SKM-1 treated with dmso at 0.1 percent for 144 hours (cell line): ENCODE results near the gene PLA2G4E.

Source experiments
- DNase-seq: peaks from one replicate; lab custom pipeline; 2025; ENCODE audit not compliant: unreplicated experiment; lab: John Stamatoyannopoulos, UW

PLA2G4E gene

DNA sequence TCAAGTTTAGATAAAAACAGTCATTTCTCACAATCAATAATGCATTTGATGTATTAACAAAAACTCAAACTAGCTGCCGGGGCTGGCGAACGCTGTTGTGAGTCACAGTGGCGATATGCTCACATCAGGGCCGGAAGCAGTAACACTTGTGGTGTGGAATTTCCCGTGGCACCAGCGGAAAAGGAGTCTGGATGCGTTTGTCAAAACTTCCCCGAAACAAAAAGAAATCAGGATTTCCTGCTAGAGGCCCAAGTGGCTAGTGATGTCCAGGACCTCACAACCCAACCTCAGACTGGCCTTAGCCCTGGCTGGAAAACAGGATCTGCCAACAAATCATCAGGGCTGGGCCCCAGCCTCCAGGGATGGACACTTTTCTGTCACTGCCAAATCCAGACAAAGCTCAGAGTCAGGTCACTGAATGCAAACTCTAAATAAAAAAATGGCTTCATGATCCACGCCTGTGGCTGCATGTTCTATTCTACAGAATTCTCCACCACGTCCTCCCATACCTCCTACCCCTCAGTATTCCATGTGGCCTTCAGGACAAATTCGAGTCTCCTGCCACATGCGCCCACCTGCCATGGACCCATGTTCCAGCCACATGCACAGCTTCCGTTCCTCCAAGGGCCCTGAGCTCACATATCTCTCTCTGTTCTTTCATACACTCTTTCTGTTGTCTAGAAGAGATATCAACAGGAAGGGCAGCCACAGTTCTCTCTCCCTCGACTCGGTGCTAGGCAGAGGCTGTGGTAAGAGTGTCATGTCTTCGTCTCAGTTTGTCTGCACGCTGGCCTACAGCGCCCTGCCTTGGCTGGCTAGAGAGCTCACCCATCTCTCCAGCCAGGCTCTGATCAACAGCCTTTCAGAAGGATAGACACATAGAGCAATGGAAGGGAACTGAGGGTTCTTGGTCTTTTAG, 83.9 kb downstream of the PLA2G4E start:
- DNase-seq = no peak

DNA sequence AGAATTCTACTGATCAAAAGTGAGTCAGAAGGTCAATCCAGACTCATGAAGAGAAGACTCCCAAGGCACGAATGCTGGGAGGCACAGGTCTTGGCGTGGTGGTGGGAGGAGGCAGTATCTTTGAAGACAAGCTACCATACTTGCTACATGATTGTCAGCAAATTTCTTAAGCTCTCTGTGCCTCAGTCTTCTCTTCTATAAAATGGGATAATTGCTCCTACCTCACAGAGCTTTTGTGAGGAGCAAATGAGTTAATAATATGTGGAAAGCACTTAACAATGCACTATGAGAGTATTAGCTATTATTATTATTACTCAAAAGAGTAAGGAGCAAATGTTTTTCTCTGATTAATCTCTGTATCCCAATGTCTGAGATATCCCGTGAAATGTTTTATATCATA, 84.7 kb downstream of the PLA2G4E start:
- DNase-seq = no peak

DNA sequence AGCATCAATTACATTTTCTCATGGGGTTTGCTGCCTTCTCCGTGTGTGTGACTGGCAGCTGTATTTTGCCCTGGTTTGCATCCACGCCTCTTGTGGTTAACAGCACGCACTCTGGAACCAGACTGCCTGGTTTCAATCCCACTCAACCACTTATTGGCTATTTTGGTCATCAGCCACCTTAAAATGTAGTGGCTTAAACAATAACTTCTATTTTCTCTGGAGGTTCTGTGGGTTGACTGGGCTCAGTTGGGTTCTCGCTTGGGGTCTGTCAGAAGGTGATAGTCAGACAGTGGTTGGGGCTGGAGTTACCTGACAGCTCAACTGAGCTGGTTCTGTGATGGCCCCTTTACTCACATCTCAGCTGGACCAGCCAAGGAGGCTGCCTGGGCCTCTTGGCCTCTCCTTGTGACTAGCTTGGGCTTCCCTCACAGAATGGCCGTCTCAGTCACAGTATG, 85.2 kb downstream of the PLA2G4E start:
- DNase-seq = no peak

DNA sequence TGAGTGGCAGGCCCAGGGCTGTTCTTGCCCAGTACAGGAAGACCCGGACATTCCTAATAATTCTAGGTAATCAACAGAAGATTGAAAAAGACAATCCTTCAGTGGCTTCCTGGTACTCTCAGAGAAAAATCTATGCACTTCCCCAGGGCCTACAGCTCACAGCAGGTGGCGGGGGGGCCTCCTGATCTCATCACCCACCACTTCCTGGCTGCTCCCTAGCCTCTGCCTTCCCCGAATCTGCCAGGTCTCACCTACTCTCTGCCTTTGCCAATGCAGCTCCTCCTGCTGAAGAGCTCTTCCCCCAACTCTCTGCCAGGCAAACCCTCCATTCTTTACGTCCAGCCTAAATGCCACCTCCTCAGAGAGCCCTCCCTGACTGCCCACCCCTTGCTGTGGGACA, 86.0 kb downstream of the PLA2G4E start:
- no peak for DNase-seq

DNA sequence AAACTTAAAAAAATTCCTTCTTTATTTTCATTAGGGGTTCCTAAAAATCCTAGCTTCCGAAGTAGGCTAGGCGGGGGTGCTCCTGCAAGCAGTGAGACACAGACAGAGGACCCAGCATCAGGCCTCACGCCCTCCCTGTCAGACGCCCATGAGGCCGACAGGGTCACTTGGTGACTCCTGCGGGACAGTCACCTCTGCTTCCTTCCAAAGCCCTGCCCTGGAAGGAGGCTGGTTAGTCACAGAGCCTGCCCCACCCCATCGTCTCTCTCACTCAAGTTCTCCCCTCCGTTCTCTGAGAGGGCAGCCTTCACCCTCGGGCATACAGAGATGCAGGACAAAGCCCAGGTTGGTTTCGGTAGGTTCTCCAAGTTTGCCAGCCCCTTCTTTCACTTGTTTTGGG, 87.1 kb downstream of the PLA2G4E start:
- no peak for DNase-seq

DNA sequence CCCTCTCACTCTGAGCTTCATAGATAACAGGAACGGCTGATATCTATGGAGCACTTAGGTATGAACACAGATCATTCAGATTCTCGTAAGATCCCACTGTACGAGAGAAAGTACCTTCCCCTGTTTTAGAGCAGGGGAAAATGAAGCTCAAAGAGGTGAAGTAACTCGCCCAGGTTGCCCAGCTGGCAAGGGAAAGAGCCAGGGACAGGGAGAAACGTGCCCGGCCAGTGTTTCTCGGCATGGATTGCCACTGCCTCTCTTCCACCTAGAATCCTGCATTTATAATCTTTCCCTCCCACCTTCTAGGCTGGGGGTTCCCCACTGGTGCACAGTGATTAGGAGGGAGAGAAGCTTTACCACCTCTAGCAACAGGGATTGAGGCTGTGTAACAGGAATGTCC, 87.5 kb downstream of the PLA2G4E start:
- no peak for DNase-seq

DNA sequence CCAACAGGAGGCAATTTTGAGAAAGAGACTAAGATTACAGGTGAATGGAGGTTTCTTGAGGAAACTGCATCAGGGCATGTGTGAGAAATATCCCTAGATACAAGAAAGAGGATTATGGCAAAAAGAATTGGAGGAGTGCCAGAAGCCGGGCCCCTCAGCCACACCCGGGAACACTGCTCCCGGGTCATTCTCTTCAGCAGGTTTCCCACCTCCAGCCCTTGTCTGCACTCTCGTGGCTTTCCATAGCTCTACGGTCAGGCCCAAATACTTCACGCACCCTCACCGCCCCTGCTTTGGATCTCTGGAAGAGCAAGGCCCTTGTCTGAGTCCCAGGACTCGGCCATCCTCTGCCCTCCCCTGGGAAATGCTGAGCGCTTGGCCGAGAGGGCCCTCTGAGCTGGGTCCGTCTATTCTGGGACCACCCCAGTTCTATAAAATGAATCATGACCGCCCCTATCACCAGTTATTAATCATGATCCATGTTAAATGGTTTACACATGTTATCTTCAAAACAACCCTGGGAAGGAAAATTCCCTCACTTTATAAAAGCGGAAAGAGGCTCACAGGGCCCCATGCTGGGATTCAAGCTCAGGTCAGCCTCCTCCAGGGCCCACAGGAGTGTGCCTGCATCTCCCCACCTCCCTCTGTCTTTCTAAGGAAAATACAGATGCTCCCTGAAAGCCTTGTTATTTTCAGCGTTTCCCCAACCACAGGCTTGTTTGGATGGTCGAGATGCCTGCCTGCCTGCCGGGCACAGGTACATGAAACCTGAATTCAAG, 88.1 kb downstream of the PLA2G4E start:
- no peak for DNase-seq

DNA sequence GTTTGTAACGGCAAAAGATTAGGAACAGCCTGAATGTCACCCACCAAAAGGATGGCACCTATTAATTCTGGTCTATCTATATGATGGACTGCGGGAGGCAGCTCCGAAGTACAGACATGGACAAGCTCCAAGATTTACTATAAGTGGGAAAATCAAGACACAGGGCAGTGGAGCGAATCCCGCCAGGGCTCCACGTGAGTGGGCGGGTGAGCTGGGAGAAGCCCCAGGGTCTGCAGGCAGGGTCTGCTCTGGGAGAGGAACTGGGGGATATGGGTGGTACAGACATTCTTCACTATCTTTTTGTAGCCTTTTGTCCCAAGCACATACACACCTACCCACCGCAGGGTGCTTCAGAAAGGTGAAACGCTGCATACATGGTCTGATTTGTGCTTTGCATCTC, 88.7 kb downstream of the PLA2G4E start:
- DNase-seq = no peak
